HG02973 (cell line): ENCODE data around the gene NELFB.

Source experiments
- ATAC-seq: cut with Tn5 transposase; IDR thresholded peaks from one replicate; pipeline ENCODE4 v1.9.1; 2021; ENCODE audit warnings: moderate library complexity; ENCODE audit not compliant: unreplicated experiment

Gene NELFB

GRCh38 chr9:137302449-137303150 is 47.5 kb downstream of the NELFB start:
- ATAC-seq = peak; percentile 34

- ATAC-seq = no peak
Observed at GRCh38 chr9:137303151-137303892, 48.2 kb downstream of the NELFB start.

GRCh38 chr9:137303893-137304382 is 48.8 kb downstream of the NELFB start:
- no peak for ATAC-seq

GRCh38 chr9:137304383-137305059 is 49.4 kb downstream of the NELFB start:
- ATAC-seq = no peak

- ATAC-seq = no peak
Observed at GRCh38 chr9:137305060-137305797, 50.1 kb downstream of the NELFB start.

GRCh38 chr9:137305798-137306065 is 50.6 kb downstream of the NELFB start:
- ATAC-seq = no peak

GRCh38 chr9:137306066-137306849 is 51.1 kb downstream of the NELFB start:
- no peak for ATAC-seq

GRCh38 chr9:137306850-137307254 is 51.7 kb downstream of the NELFB start:
- ATAC-seq = no peak

GRCh38 chr9:137307255-137308056 is 52.3 kb downstream of the NELFB start:
- ATAC-seq = no peak

GRCh38 chr9:137308057-137308619 is 53.0 kb downstream of the NELFB start:
- no peak for ATAC-seq

GRCh38 chr9:137309368-137310188 is 54.5 kb downstream of the NELFB start:
- ATAC-seq = no peak

GRCh38 chr9:137310189-137311052 is 55.3 kb downstream of the NELFB start:
- ATAC-seq = no peak

- no peak for ATAC-seq
Observed at GRCh38 chr9:137311171-137311985, 56.3 kb downstream of the NELFB start.

- no peak for ATAC-seq
Observed at GRCh38 chr9:137311986-137312851, 57.1 kb downstream of the NELFB start.

- ATAC-seq = no peak
Observed at GRCh38 chr9:137312852-137313325, 57.8 kb downstream of the NELFB start.
